Measurements from ENCODE around the gene GYPE. TPM values are rescaled to one million over a fixed set of nuclear protein-coding genes. Genes with fewer than 3 reads are reported as not detected.
"Not testable (repeated sequence)": the region's sequence is repeated elsewhere in the genome, so short reads cannot be mapped to it uniquely, and the experiment has no call there.

GYPE gene
- total RNA-seq, 2 donors from 2014 or later, result not detected

- Histone ChIP-seq H3K27ac (no peak overlapping the region), H3K36me3 (replicated peaks in 1 of 2; ENCODE audit: insufficient read depth in 1 of 2, low read depth in 2 of 2) (no peaks in the 10 kb centered on the region), H3K4me1 (no peaks in the 10 kb centered on the region), H3K9me3 (no peaks in the 10 kb centered on the region), H3K27me3 (no peaks in the 10 kb centered on the region), H3K4me3 (no peak overlapping the region)
- 55 to 65% methylated on average over 6 of the region's 6 CpGs for WGBS, 2 donors
- ATAC-seq (no peak), DNase-seq (no peak)
- TF ChIP-seq CTCF (IDR thresholded peaks at IDR 0.05), result no peak
- TF ChIP-seq POLR2A (IDR thresholded peaks at IDR 0.05), result no peak
- intact Hi-C loops (cut with DNase I), result no loop called here
Measured at GRCh38 chr4:143921181-143921580, 15.8 kb upstream of the GYPE start.

GRCh38 chr4:143916485-143916884, 11.1 kb upstream of the GYPE start:
- H3K9me3 ChIP-seq; intact Hi-C loops (cut with DNase I); H3K4me1 ChIP-seq; ATAC-seq; H3K27ac ChIP-seq; H3K4me3 ChIP-seq; H3K27me3 ChIP-seq; H3K36me3 ChIP-seq (replicated peaks in 1 of 2; ENCODE audit: insufficient read depth in 1 of 2, low read depth in 2 of 2); DNase-seq: not testable (repeated sequence)
- 90 to 93% methylated on average over 5 of the region's 5 CpGs for WGBS, 2 donors

GRCh38 chr4:143912478-143912877, 7.1 kb upstream of the GYPE start:
- 89 to 95% methylated on average over 2 of the region's 2 CpGs for WGBS, 2 donors
- DNase-seq; H3K4me3 ChIP-seq; H3K27me3 ChIP-seq; H3K4me1 ChIP-seq; intact Hi-C loops (cut with DNase I); H3K36me3 ChIP-seq (replicated peaks in 1 of 2; ENCODE audit: insufficient read depth in 1 of 2, low read depth in 2 of 2); H3K9me3 ChIP-seq: not testable (repeated sequence)
- H3K27ac ChIP-seq, result peak overlapping the region in 2 of 4 donors; percentile 14 to 17
- ATAC-seq, result peak; percentile 33

- DNase-seq (peak; percentile 2 to 15 (median 11)), ATAC-seq (peak; percentile 24)
- peak overlapping the region in 2 of 4 donors; percentile 14 to 17 for H3K27ac ChIP-seq
- WGBS, 2 donors, result 24 to 29% methylated on average over 35 to 55 of the region's 59 CpGs
- H3K36me3 ChIP-seq (replicated peaks in 1 of 2; ENCODE audit: insufficient read depth in 1 of 2, low read depth in 2 of 2); H3K4me1 ChIP-seq; H3K4me3 ChIP-seq; intact Hi-C loops (cut with DNase I); H3K9me3 ChIP-seq; H3K27me3 ChIP-seq: not testable (repeated sequence)
Measured at GRCh38 chr4:143911528-143912417, 6.4 kb upstream of the GYPE start.

GRCh38 chr4:143910906-143911305, 5.5 kb upstream of the GYPE start:
- H3K9me3 ChIP-seq; H3K27me3 ChIP-seq; ATAC-seq; H3K4me3 ChIP-seq; H3K4me1 ChIP-seq; DNase-seq; H3K36me3 ChIP-seq (replicated peaks in 1 of 2; ENCODE audit: insufficient read depth in 1 of 2, low read depth in 2 of 2); H3K27ac ChIP-seq; intact Hi-C loops (cut with DNase I): not testable (repeated sequence)
- 59 to 65% methylated on average over 2 of the region's 2 CpGs for WGBS, 2 donors

- H3K4me3 ChIP-seq; ATAC-seq; H3K4me1 ChIP-seq; H3K27ac ChIP-seq; H3K9me3 ChIP-seq; H3K27me3 ChIP-seq; intact Hi-C loops (cut with DNase I); H3K36me3 ChIP-seq (replicated peaks in 1 of 2; ENCODE audit: insufficient read depth in 1 of 2, low read depth in 2 of 2): not testable (repeated sequence)
- WGBS, 2 donors, result 8 to 17% methylated on average over 3 of the region's 3 CpGs
- peak in 4 of 7 experiments; percentile 11 to 27 (median 18) for TF ChIP-seq CTCF (IDR thresholded peaks at IDR 0.05)
- peak in 3 of 4 donors; percentile 4 to 17 (median 13) for DNase-seq
Measured at GRCh38 chr4:143907811-143908210, 2.5 kb upstream of the GYPE start.

GRCh38 chr4:143904431-143904830, 928 bp downstream of the GYPE start:
- not testable (repeated sequence) for ATAC-seq

GRCh38 chr4:143890323-143890722, 15.0 kb downstream of the GYPE start:
- DNase-seq; H3K27me3 ChIP-seq; H3K9me3 ChIP-seq; H3K36me3 ChIP-seq (replicated peaks in 1 of 2; ENCODE audit: insufficient read depth in 1 of 2, low read depth in 2 of 2); intact Hi-C loops (cut with DNase I); H3K27ac ChIP-seq; ATAC-seq; H3K4me1 ChIP-seq; H3K4me3 ChIP-seq: not testable (repeated sequence)
- WGBS, 2 donors, result 58 to 73% methylated on average over 4 of the region's 4 CpGs

More at GRCh38 chr4:143904431-143904830, 928 bp downstream of the GYPE start:
- H3K27ac ChIP-seq; DNase-seq; H3K4me1 ChIP-seq; H3K36me3 ChIP-seq (replicated peaks in 1 of 2; ENCODE audit: insufficient read depth in 1 of 2, low read depth in 2 of 2); intact Hi-C loops (cut with DNase I); H3K9me3 ChIP-seq; H3K27me3 ChIP-seq; H3K4me3 ChIP-seq: not testable (repeated sequence)

- intact Hi-C loops (cut with DNase I); H3K27me3 ChIP-seq; DNase-seq; ATAC-seq; H3K36me3 ChIP-seq (replicated peaks in 1 of 2; ENCODE audit: insufficient read depth in 1 of 2, low read depth in 2 of 2); H3K4me1 ChIP-seq; H3K9me3 ChIP-seq; H3K4me3 ChIP-seq; H3K27ac ChIP-seq: not testable (repeated sequence)
- no CpG with 5 or more reads among the region's 3 CpGs for WGBS, 2 donors
Measured at GRCh38 chr4:143888189-143888588, 17.2 kb downstream of the GYPE start.

GRCh38 chr4:143884965-143885364, 20.4 kb downstream of the GYPE start:
- ATAC-seq; H3K36me3 ChIP-seq (replicated peaks in 1 of 2; ENCODE audit: insufficient read depth in 1 of 2, low read depth in 2 of 2); H3K27me3 ChIP-seq; H3K4me1 ChIP-seq; DNase-seq; H3K4me3 ChIP-seq; H3K27ac ChIP-seq; H3K9me3 ChIP-seq; intact Hi-C loops (cut with DNase I): not testable (repeated sequence)

All from body of pancreas (tissue), 4 donors.